ENCODE results near the gene AHNAK.

Gene AHNAK

DNA sequence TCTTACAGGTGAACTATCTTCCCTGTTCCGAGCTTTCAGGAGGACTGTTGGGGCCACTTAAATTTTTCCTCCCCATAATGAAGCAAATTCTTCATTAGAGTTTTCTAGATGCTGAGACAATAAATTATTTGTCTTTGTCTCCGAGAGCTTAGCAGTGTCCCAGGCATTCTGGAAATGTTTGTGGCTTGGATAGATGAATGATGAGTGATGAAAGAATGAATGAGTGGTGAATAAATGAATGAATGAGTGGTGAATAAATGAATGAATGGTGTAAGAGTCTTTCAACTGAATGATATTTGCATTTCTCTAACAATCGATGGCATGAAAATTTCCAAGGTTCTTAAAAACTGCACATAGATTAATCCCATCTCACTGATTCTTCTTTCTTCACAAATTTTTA, 52.8 kb downstream of the AHNAK start:
- no peak for DNase-seq

DNA sequence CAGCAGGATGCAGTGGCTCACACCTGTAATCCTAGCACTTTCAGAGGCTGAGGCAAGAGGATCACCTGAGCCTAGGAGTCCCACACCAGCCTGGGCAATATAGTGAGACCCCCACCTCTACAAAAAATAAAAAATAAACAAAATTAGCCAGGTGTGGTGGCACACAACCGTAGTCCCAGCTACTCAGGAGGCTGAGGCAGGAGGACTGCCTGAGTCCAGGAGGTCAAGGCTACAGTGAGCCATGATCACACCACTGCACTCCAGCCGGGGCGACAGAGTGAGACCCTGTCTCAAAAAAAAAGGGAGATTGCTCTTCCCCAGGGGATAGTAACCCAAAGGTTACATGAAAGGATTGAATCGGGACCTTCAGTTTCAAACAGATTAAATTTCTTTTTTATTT, 54.0 kb downstream of the AHNAK start:
- no peak for DNase-seq

DNA sequence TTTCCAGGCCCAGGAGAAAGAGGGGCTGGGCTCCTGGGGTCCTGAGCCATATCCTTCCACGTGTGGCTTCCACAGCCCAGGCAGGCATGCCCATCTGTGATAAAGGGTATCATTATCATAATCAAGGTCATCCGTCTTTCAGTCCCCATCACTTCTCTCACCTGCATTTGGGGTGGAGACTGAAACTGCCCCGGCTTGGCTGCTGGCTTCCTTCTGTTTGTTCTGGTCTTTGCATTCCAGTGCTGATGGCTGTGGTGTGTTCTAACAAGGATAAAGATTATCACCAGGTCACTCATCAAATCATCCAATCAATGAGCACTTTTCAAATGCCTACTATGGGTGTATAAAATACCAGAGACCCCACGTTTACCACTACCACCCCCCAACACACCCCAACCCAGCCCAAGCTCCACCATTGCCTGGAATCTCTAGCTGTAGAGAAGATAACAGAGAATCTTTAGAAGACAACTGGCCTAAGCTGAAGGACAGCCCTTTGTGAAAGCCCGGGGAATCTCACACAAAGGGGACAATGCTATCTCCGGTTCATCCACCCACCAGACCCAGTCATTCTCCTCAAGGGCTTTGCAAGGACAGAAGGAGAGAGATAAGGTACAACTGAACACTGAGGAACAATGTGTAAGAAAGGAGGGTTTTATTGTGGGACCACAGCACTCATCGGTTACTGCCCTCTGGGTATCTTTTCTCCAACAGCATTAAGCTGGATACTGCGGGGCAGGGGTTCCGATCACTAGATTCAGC, 54.9 kb downstream of the AHNAK start:
- DNase-seq, result no peak

DNA sequence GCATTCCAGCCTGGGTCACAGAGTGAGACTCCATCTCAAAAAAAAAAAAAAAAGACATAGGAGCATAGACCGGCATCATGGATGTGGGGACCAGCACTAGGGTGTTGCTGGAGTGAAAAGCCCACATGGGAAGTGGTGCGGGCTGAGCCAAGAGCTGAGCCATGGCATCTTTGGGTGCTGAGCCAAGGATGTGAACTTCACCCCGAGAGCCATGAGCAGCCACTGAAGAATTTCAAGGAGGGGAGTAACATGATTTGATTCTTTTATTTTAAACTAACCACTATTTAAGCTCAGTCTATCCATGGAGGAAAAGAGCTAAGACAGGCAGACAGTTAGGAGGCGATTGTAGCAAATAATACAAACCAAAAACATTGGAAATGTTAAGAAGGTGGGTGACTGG, 57.4 kb downstream of the AHNAK start:
- peak; percentile 37 for DNase-seq

DNA sequence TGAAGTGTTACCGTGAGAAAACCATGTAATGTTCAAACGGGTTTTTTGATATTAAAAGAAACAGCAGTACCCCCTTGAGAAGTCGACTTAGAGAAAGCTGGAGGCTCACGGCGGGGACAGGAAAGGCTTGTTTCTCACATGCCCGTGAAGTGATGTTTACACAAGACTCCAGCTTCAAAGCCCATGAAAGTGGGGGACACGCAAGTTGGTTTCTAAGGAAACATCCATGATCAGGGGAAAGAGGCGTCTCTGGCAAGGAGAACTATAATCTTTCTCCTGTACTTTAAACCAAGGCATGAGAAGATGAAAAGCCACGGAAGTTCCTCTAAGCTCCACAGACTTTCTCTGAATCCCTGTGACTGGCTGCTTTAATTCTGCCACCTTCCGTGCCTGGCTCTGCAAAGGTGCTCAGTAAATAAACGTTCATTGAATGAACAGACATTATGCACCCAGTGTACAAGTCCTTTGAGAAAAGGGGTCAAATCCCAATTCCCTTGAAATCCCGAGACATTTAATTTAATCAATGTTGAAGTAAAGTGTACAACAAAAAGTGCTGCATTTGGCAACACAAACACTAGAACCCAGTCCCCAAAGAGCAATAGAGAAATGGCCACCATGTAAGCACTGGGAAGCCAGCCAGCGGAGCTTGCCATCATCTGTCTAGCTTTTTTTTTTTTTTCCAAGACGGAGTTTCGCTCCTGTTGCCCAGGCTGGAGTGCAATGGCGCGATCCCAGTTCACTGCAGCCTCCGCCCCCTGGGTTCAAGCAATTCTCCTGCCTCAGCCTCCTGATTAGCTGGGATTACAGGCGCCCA, 58.7 kb downstream of the AHNAK start:
- DNase-seq, result no peak

DNA sequence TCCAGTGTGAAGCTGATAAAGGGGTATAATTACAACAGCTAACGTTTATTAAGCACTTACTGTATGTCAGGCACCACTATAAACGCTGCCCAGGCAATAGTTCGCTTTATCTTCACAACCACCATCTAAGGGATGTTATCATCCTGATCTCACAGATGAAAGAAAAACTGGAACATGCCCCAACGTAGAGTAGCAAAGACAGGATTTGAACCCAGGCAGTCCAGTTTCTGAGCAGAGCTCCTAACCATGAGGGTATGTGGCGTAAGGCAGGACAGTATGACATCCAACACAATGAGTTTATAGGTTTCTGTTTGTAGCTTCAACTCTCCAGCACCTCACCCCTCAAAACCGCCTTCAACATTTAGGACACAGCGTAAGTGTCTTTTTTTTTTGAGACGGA, 59.5 kb downstream of the AHNAK start:
- no peak for DNase-seq

DNA sequence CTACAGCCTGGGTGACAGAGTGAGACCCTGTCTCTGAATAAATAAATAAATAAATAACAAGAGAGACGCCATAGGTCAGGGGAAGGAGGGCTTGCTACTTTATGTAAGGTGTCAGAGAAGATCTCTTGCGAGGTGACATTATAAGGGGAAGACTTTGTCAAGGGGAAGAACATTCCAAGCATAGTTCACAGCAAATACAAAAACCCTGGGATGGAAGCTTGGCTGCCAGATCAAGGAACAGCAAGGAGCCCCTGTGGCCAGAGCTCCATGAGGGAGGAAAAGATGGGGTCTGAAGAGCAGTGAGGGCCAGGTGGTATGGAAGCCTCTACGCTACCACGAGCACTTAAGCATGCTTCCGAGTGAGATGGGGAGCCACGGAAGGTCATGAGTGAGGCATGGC, 62.3 kb downstream of the AHNAK start:
- DNase-seq, result no peak

DNA sequence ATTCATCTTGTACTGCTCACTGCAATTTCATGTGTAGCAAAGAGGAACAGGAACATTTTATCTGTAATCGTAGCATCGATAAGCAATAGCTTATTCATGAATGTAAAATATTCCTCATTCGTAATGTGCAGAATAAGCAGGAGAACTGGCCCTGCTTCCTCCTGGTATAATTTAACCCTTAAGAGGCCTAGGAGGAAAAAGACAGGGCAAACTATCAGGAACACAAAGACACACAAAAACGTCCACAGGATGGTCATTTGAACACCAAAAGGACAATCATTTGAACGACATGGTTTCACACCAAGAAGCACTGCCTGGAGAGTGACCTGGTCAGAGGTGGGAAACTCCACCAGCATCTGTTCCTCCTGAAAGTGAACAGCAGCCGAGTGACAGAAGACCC, 63.9 kb downstream of the AHNAK start:
- no peak for DNase-seq

DNA sequence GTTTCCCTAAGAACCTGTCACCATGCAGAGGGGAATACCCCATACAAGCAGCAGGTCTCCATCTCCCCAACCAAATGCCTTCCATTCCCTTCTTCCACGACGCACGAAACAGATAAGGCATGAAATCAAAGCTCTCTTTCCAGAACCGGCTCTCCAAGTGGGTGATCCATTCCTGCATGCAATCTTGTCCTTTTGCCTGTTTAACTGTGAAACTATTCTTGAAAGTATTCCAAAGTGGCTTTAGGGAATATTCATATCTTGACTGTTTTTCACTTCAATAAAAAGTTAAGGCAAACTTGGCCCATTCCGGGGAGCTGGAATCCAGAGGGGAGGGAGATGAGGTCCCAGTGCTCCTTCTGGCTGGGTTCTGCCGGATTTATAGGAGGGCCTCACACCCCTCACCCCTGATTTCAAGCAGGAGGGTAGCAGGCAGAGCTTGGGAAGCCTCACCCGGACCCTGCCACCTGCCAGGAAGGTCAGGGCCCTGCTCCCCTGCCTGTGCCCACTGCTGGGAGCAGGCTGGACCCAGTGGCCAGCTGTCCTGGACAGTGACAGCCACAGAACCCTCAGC, 66.9 kb downstream of the AHNAK start:
- DNase-seq, result peak; percentile 33

DNA sequence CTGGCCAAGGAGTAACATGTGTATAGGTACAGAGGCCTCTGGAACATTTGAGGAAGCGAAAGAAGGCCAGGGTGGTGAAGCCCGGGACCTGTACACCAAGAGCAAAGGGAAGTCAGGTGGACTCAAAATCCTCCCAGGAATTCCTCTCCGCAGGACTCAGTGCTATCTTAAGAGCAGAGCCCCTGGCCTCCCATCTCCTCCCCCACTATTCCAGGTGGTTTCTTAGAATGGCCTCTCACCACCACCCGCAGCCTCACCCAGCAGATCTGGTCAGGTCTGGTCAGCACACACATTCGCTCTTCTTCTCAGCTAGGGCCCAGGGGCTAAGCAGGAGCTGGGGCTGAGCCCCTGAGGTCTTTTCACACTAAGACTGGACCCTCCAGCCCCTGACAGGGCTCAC, 68.7 kb downstream of the AHNAK start:
- no peak for DNase-seq

DNA sequence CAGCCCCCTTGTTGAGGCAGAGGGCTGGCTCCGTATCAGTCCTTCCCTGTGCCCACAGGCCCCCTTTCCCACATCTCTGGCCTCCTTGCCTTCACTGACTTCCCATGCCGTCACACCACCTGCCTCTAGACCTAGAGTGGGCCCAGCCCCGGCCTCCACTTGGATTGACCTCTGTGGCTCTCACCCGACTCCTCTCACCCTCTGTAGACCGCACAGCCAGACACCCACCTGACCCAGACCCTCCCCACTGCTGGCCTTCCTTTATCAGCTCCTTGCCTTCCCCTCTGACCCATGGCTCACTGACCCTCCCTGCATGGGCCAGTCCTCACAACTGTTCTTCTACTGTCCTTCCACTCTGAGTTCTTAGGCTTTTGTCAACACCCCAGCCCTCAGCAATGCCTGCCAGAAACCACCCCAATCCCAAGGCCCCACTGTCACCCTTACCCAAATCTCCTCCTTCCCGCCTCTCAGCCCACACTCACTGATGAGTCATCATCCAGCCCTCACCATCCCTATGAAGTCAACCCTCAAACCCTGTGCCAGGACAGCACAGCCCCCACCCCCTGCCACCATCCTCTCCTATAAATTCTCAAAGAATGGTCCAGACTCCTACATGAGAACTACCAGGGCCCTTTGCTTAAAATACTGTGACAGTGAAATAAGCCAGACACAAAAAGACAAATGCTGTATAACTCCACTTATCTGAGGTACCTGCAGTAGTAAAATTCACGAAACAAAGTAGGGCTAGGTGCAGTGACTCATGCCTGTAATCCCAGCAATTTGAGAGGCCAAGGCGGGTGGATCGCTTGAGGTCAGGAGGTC, 74.3 kb downstream of the AHNAK start:
- peak; percentile 77 for DNase-seq

DNA sequence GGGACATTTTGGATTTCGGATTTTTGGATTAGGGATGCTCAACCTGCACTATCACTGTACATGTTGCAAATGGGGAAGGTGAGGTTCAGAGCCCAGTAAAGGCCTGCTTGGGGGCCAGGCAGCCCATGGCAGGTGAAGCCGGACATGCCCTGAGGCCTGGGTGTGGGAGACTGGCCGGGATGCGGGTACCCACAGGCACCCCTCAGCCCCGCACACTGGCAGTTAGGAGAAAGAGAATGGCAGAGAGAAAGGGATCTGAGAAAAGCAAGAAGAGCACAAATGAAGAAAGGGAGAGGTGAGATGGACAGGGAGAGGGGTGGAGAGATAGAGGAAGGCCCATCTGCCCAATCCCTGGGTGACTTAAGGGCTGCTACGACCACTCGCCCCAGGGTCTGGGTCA, 75.0 kb downstream of the AHNAK start:
- no peak for DNase-seq

DNA sequence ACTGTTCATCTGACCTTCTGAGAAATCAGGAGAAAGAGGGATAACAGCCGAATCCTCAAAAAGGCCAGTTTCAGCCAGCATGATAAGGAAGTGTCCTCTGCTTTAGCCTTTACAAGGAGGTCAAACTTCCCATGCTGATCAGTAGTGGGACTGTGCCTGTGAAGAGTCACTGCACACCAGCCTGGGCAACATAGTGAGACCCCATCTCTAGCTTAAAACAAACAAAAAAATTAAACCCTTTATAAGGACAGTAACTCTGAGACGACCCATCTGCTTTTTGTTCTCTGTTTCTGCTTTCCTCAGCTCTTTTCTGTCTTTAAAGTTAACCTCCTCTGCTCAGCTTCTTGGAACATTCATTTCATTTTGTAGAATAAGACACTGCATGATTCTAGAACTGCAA, 78.0 kb downstream of the AHNAK start:
- no peak for DNase-seq

DNA sequence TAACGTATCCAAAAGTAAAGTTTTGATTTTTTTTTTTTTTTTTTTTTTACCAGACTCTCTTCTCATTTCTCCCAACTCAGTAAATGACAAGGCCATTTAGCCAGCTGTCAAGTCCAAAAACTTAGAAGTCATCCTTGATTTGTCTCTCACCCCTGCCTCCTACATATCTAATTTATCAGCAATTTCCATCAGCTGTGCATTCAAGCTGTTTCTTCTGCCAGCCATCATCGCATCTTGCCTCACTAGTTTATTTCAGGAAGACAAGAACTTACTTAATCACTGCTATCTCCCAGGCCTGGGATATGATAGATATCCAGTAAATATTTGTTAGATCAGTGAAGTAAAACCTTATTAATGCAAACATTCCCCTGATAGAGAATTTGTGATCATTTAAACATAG, 80.2 kb downstream of the AHNAK start:
- no peak for DNase-seq

DNA sequence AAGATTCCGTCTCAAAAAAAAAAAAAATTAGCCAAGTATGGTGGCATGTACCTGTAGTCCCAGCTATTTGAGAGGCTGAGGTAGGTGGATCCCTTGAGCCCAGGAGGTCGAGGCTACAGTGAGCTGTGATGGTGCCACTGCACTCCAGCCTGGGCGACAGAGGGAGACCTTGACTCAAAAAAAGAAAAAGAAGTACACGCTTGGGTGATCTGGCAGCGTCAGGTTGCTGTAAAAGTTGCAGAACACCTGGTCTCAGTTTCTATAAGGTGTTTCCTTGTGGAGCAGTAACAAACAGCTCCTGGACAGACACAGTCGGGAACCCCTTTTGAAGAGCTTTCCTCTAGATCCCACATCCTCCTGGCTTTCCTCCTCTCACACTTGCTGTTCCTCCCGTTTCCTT, 82.0 kb downstream of the AHNAK start:
- DNase-seq, result no peak

DNA sequence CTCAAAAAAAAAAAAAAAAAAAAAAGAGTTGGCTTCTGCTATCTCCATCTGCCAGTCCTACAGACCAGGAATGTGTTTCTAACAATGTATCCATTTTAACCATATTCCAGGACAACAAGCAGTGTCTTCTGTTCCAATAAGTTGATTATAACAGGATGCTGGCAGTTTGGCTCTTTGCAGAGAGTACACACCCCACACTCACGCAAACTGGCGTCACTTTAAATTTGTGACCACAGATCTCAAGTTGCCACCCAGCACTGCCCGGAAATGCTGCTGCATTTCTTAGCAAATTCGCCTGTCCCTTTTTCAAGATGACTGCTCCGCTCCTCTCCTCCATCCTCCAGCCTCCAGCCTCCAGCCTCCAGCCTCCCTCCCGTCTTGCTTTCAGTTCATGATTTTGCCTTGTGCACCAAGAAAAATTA, 83.5 kb downstream of the AHNAK start:
- no peak for DNase-seq

DNA sequence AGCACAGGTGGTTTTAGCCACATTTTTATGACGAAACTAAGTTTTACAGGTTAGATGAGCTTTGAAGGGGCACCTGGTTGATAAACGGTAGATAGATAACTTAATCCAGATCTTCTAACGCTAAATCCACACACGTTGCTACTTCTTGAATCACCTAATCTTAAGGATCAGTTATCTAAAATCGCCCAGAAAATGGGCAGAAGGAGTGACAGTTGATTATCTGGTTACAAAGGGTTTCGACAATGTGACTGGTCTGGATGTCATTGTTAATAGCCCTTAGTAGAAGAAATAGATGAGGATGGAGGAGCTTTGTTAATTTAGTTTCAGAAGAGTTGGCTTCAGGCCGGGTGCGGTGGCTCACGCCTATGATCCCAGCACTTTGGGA, 84.1 kb downstream of the AHNAK start:
- no peak for DNase-seq

DNA sequence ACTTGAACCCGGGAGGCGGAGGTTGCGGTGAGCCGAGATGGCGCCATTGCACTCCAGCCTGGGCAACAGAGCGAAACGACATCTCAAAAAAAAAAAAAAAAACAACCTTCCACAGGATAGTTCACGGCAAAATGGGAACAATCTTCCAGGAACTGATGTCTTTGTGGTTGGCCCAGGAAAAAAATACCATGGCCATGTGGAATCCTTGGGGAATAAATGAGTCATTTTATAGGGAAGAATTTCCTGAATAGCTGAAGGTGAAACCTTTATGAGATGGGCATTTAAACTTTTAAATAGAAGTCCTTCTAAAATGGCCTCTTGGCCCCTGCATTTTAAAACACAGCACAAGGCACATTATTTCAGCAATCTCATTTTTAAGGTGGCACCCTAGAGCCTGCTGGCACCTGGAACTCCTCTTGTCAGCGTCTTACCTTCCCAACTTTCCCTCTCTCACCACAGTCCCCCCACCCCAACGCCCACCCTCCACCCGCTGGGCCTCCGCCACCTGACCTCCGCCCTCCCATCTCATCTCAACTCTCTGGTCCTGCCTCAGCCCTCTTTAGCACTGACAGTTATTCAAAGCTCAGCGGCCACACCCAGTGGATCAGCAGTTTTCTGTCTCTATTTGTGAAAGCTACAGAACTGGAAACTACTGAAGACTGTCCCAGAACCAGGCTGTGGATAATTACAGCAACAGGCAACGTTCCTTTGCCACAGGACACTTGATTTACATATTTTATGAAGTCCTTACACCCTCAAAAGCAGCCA, 84.7 kb downstream of the AHNAK start:
- DNase-seq, result peak; percentile 88

DNA sequence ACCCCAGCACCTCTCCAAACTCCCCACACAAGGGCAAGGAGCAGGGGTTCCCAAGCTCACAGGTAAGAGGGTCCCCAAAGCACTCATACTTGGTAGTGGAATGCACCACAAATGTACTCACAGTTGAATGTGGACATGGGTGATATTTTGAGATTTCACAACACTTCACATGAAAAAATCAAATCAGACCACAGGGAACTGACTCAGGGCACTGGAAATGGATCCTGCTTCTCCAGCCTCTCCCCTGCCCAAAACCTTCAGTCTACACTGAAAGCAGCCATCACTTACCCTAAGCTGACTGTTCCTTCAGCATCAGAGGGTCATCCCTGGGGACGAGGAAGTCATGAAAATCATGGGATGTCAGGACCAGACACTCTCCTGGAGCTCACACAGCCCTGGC, 87.5 kb downstream of the AHNAK start:
- peak; percentile 30 for DNase-seq

DNA sequence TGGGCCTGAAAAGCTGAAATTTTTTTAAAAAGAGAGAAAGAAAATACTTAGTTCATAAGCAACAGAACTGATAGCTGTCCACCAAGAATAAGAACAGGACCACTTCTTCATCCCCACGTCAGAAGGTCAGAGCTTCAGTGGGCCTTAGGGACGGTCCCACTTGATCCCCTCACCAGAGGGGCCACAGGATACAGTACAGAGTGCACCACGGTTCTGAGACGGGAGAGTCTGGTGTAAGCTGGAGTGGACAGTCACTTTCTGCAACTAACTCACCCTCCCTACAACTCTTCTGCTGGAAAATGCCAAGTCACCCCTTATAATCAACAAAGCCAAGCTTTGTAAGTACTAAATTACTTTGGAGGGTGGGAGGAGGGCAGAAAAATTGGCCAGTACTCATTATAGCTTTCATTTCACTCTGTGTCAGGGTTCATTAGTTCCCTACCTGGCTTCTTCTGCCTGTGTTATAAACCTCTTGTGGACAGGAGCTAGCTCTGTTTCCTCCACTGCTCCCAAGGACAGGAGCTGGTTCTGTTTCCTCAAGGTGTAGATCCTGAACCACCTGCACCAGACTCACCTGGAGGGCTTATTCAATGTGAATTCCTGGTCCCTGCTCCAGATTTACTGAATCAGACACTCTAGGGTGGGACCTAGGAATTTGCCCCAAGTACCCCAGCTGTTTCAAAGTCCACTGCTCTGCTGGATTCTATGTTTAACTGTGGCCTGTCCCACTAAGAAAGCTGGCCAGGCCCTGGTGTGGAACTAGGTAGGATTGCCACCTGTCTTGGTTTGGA, 88.2 kb downstream of the AHNAK start:
- no peak for DNase-seq

DNA sequence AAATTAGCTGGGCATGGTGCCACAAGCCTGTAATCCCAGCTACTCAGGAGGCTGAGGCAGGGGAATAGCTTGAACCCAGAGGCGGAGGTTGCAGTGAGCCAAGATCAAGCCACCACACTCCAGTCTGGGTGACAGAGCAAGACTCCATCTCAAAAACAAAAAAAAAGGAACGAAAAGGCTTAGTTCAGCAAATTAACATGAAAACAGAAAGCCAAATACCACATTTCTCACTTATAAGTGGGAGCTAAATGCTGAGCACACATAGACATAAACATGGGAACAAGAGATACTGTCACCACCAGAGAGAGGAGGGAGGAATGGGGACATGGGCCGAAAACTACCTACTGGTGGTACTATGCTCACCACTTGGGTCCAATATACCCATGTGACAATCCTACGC, 89.1 kb downstream of the AHNAK start:
- DNase-seq, result no peak

DNA sequence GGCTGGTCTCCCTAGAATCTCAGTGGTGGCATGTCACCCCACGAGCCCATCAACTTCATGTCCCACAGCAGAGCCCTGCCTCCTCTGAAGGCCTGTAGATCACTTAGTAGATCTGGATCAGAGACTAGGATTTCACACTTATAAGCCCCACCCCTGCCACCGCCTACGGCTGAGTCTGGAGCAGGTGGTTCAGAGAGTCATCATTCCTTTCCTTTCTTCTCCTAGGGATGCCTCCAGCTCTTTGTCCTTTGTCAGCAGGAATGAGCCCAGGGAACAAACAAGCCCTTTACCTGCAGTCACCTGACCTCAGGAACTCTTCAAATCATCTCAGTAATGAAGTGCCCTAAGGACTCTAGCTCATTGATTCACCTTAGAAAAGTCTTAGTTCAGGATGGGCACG, 90.0 kb downstream of the AHNAK start:
- no peak for DNase-seq

All from fibroblast of skin of right quadriceps (primary cell).